H1 (cell line): ENCODE results near the gene ZFP57. TPM values are rescaled to one million over a fixed set of nuclear protein-coding genes. Genes with fewer than 3 reads are reported as not detected.

ENCODE experiments used
- CHD1 ChIP-seq: IDR thresholded peaks from 2 replicates; pipeline ENCODE4 v1.6.1; 2012; ENCODE audit warnings: low read depth, low read length, improper control_type of control experiment
- JUND ChIP-seq: IDR thresholded peaks from 2 replicates; pipeline ENCODE4 v1.6.1; 2011; ENCODE audit warnings: mild to moderate bottlenecking, improper control_type of control experiment, low read length
- NRF1 ChIP-seq: IDR thresholded peaks from 2 replicates; pipeline ENCODE4 v1.6.1; 2011; ENCODE audit warnings: mild to moderate bottlenecking, low read depth, low read length, improper control_type of control experiment
- SIN3A ChIP-seq, 2 experiments: IDR thresholded peaks in 1 of 2; conservative IDR thresholded peaks in 1 of 2; 2 replicates each; pipeline ENCODE4 v1.6.1; 2011 to 2012; ENCODE audit warnings: low read length in 2 of 2, improper control_type of control experiment in 1 of 2, low read depth in 1 of 2, mild to moderate bottlenecking in 1 of 2
- TAF7 ChIP-seq: optimal IDR thresholded peaks from 2 replicates; pipeline ENCODE3; 2011; ENCODE audit warnings: low read depth, mild to moderate bottlenecking, inconsistent platforms, low read length, moderate library complexity, borderline replicate concordance
- polyA plus RNA-seq, 7 experiments: library from polyadenylated mRNA; depleted of rRNA in 3 of 7; stranded (reverse) in 5 of 7; unstranded in 2 of 7; fragments of >200 nt in 5 of 7; fragments of 200-250 nt in 2 of 7; gene quantifications; 1 replicate in 5 of 7; 2 replicates in 1 of 7; 4 replicates in 1 of 7; pipeline versions ENCODE4 v1.2.1 to v1.2.3, GENCODE V29; 2011 to 2013; ENCODE audit warnings: missing spikeins in 2 of 7, mixed read lengths in 2 of 7
- total RNA-seq: library from RNA; stranded (reverse); fragmentation: NEBNext Ultra II Directional; extraction: Animal tissue kit (Norgen Biotek cat#: 25700); gene quantifications from 2 replicates; pipeline ENCODE4 v1.2.1, GENCODE V29; 2021

The ZFP57 gene
- total and polyA plus RNA-seq, 2 of the 8 experiments (the other 6 are each of a cell fraction or from before 2014, with no cell fraction given): 0.85 to 1.2 TPM

DNA sequence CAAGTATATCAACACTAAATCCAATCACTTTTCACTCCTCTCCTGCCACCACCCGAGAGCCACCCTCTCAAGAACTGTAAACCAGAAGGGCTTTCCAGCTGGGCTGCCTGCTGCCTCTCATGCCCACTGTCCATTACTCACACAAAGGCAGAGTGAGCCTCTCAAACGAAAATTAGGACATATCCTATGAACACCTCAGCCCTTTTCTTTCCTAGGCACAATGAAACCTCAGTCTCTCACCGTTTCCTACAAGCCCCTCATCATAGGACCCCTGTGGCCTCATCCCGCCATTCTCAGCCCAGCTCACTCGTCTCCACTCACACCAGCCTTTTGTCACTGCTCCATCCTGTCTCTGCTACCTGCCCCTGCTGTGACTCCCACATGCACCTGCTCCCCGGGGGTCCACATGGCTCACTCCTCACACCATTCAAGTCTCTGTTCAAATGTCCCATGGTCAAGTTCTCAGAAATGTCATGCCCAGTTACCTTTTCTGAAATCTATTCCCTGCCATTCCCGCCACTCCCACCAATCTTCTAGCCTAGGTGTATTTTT lies 49.7 kb upstream of the ZFP57 start (continued):
- TF ChIP-seq TAF7: no peak
- no peak for TF ChIP-seq CHD1
- TF ChIP-seq JUND: no peak
- no peak for TF ChIP-seq NRF1
- TF ChIP-seq SIN3A (conservative IDR thresholded peaks at IDR 0.05 in 1 of 2, IDR thresholded peaks at IDR 0.05 in 1 of 2; ENCODE audit: low read depth in 1 of 2, low read length in 2 of 2): no peak
